Type B pancreatic cell (in vitro differentiated cells): ENCODE results near the gene NDRG3. TPM values are rescaled to one million over a fixed set of nuclear protein-coding genes. Genes with fewer than 3 reads are reported as not detected.
"Not testable (repeated sequence)": the region's sequence is repeated elsewhere in the genome, so short reads cannot be mapped to it uniquely, and the experiment has no call there.

Source experiments
- DNase-seq: peaks from one replicate; pipeline ENCODE4 v3.0.0; 2021; ENCODE audit warnings: mixed read lengths; ENCODE audit not compliant: unreplicated experiment; ENCODE audit errors: extremely low spot score
- H3K27ac Mint-ChIP-seq: 2 replicates; pipeline ENCODE4 v1.8.0; 2021; ENCODE audit warnings: mild to moderate bottlenecking, mixed read lengths
- H3K27me3 Mint-ChIP-seq: 2 replicates; pipeline ENCODE4 v1.8.0; 2021; ENCODE audit warnings: mixed read lengths
- H3K36me3 Mint-ChIP-seq: 2 replicates; pipeline ENCODE4 v1.8.0; 2021; ENCODE audit warnings: mixed read lengths
- H3K4me1 Mint-ChIP-seq: one replicate; pipeline ENCODE4 v1.8.0; 2021; ENCODE audit warnings: mixed read lengths; ENCODE audit not compliant: unreplicated experiment
- H3K4me3 Mint-ChIP-seq: 2 replicates; pipeline ENCODE4 v1.8.0; 2021; ENCODE audit warnings: mild to moderate bottlenecking, mixed read lengths
- H3K9me3 Mint-ChIP-seq: 2 replicates; pipeline ENCODE4 v1.8.0; 2021; ENCODE audit warnings: mixed read lengths
- CTCF ChIP-seq: fragments of 200-600 bp; sonication (generic); conservative IDR thresholded peaks from 2 replicates; pipeline ENCODE4 v1.5.0; 2021; ENCODE audit warnings: antibody characterized with exemption, mild to moderate bottlenecking
- total RNA-seq: library from RNA; stranded (reverse); gene quantifications from 2 replicates; pipeline ENCODE4 v1.2.1, GENCODE V29; 2021; ENCODE audit warnings: low replicate concordance

NDRG3 gene
- total RNA-seq, 1 donor from 2014 or later = 31.5 TPM

DNA sequence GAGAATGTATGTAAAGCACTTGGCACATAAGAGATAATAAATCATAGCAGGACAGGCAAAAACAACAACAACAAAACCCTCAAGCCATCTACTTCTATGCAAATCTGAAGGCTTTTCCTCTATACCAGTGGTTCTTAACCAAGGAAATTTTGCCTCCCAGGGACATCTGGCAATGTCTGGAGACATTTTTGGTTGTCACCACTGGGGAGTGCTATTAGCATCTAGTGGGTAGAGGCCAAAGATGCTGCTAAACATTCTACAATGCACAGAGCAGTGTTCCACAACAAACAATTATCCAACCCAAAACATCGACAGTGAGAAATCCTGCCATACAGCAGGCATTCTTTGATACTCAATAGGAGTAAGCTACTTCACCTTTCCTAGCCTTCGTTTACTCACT, 28.2 kb downstream of the NDRG3 start:
- no peak for DNase-seq
- no peaks in the 10 kb centered on the region for H3K9me3 Mint-ChIP-seq
- no peaks in the 10 kb centered on the region for H3K4me1 Mint-ChIP-seq
- no peak overlapping the region for H3K27ac Mint-ChIP-seq
- no peak overlapping the region for H3K4me3 Mint-ChIP-seq
- TF ChIP-seq CTCF = peak; percentile 22
- peaks cover 9% of the 10 kb centered on the region for H3K36me3 Mint-ChIP-seq
- no peaks in the 10 kb centered on the region for H3K27me3 Mint-ChIP-seq

- DNase-seq = no peak
- no peak for TF ChIP-seq CTCF
- no peak overlapping the region for H3K27ac Mint-ChIP-seq
- H3K27me3 Mint-ChIP-seq = no peaks in the 10 kb centered on the region
- no peaks in the 10 kb centered on the region for H3K4me1 Mint-ChIP-seq
- H3K4me3 Mint-ChIP-seq = no peak overlapping the region
- H3K36me3 Mint-ChIP-seq = peaks cover 9% of the 10 kb centered on the region
- no peaks in the 10 kb centered on the region for H3K9me3 Mint-ChIP-seq
Measured at GRCh38 chr20:36717021-36717420, 28.9 kb downstream of the NDRG3 start.

GRCh38 chr20:36712775-36713174, 33.1 kb downstream of the NDRG3 start:
- H3K27ac Mint-ChIP-seq = no peak overlapping the region
- H3K9me3 Mint-ChIP-seq = no peaks in the 10 kb centered on the region
- H3K4me3 Mint-ChIP-seq = no peak overlapping the region

GRCh38 chr20:36709126-36709525, 36.8 kb downstream of the NDRG3 start:
- Mint-ChIP-seq H3K9me3 (no peaks in the 10 kb centered on the region), H3K4me3 (no peak overlapping the region), H3K36me3 (no peaks in the 10 kb centered on the region), H3K27me3 (no peaks in the 10 kb centered on the region), H3K4me1 (no peaks in the 10 kb centered on the region), H3K27ac (no peak overlapping the region)
- DNase-seq = no peak
- TF ChIP-seq CTCF = no peak

More at GRCh38 chr20:36712775-36713174, 33.1 kb downstream of the NDRG3 start:
- Mint-ChIP-seq H3K4me1 (no peaks in the 10 kb centered on the region), H3K36me3 (peaks cover under 1% of the 10 kb centered on the region), H3K27me3 (no peaks in the 10 kb centered on the region)
- no peak for DNase-seq
- no peak for TF ChIP-seq CTCF

- no peaks in the 10 kb centered on the region for H3K27me3 Mint-ChIP-seq
- no peaks in the 10 kb centered on the region for H3K9me3 Mint-ChIP-seq
- no peak overlapping the region for H3K27ac Mint-ChIP-seq
- no peaks in the 10 kb centered on the region for H3K36me3 Mint-ChIP-seq
- no peak for DNase-seq
- no peak overlapping the region for H3K4me3 Mint-ChIP-seq
- TF ChIP-seq CTCF = no peak
- peaks cover 3% of the 10 kb centered on the region for H3K4me1 Mint-ChIP-seq
Measured at GRCh38 chr20:36703530-36703929, 42.4 kb downstream of the NDRG3 start.

DNA sequence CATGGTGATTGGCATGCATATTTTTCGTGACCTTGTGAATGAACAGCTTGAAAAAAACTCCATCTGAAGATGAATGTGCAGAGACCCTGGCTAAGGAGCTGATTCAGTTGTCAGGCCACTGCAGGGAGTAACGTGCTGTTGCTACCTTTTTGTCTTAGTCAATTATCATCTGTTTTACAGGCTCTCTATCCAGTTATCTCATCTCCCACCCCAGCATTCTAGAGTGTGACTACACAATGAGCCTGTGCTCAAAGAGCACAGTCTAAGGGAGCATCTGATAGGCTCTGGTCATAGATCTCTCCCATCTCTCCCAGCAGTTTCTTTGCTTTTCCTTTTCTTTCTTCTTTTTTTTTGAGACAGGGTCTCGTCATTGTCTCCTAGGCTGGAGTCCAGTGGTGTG, 45.5 kb downstream of the NDRG3 start:
- no peaks in the 10 kb centered on the region for H3K9me3 Mint-ChIP-seq
- H3K36me3 Mint-ChIP-seq = no peaks in the 10 kb centered on the region
- no peak for DNase-seq
- H3K27ac Mint-ChIP-seq = no peak overlapping the region
- no peak for TF ChIP-seq CTCF
- no peaks in the 10 kb centered on the region for H3K27me3 Mint-ChIP-seq
- H3K4me3 Mint-ChIP-seq = no peak overlapping the region
- peaks cover 3% of the 10 kb centered on the region for H3K4me1 Mint-ChIP-seq

GRCh38 chr20:36695467-36695866, 50.4 kb downstream of the NDRG3 start:
- not testable (repeated sequence) for H3K27ac Mint-ChIP-seq

More at GRCh38 chr20:36695467-36695866, 50.4 kb downstream of the NDRG3 start:
- H3K36me3 Mint-ChIP-seq, H3K27me3 Mint-ChIP-seq, H3K4me3 Mint-ChIP-seq, H3K9me3 Mint-ChIP-seq, H3K4me1 Mint-ChIP-seq, DNase-seq: not testable (repeated sequence)
